T-cell (primary cell): ENCODE measurements around the gene GCSAM. TPM values are rescaled to one million over a fixed set of nuclear protein-coding genes. Genes with fewer than 3 reads are reported as not detected.
A peak's percentile ranks its signal among the peaks of the same experiment; 100 is the strongest.

Experiments
- ATAC-seq, 4 experiments: fragments of 200-7000 bp in 3 of 4; fragments of 150-1000 bp in 1 of 4; cut with Tn5 transposase; replicated peaks in 1 of 4; 1 replicate in 3 of 4; 2 replicates in 1 of 4; pipeline ENCODE4 v1.10.0; 2021; ENCODE audit warnings: moderate library complexity in 3 of 4, mild to moderate bottlenecking in 2 of 4, moderate number of reproducible peaks in 1 of 4
- CTCF ChIA-PET, 2 donors: fragments of 300-600 bp; sonication (Branson Sonifier 250); formaldehyde crosslinking; loops; one replicate each; lab custom pipeline; 2022; ENCODE audit warnings: antibody characterized with exemption in 2 of 2; lab: Charles Lee
- POLR2A ChIA-PET, 2 donors: fragments of 300-600 bp; sonication (Branson Sonifier 250); formaldehyde crosslinking; loops; one replicate each; lab custom pipeline; 2022; ENCODE audit warnings: antibody characterized with exemption in 2 of 2; lab: Charles Lee
- DNase-seq, 35 experiments: peaks; one replicate each; pipeline versions ENCODE4 v3.0.0 to v3.0.0-alpha.2; 2013 to 2023
- H3K27ac ChIP-seq: one replicate; pipeline ENCODE4 v1.5.1; 2013; ENCODE audit warnings: low read length
- H3K27me3 ChIP-seq, 2 experiments: replicated peaks in 1 of 2; 1 replicate in 1 of 2; 2 replicates in 1 of 2; pipeline versions ENCODE4 v1.6.1 to v1.7.0; 2013; ENCODE audit warnings: low read length in 1 of 2, mixed read lengths in 1 of 2; ENCODE audit not compliant: control insufficient read depth in 2 of 2, insufficient read depth in 2 of 2; ENCODE audit errors: extremely low read depth in 1 of 2
- H3K36me3 ChIP-seq, 2 donors: 1 replicate in 1 of 2; 2 replicates in 1 of 2; pipeline versions ENCODE4 v1.6.1 to v1.7.0; 2013; ENCODE audit warnings: low read length in 1 of 2; ENCODE audit not compliant: control insufficient read depth in 2 of 2, insufficient read depth in 1 of 2; ENCODE audit errors: extremely low read depth in 1 of 2
- H3K4me1 ChIP-seq, 2 experiments: 1 replicate in 1 of 2; 2 replicates in 1 of 2; pipeline versions ENCODE4 v1.6.1 to v1.7.0; 2013; ENCODE audit warnings: low read length in 2 of 2, mixed read lengths in 1 of 2; ENCODE audit not compliant: insufficient read depth in 2 of 2, control insufficient read depth in 1 of 2; ENCODE audit errors: extremely low read depth in 1 of 2
- H3K4me3 ChIP-seq, 2 donors: 1 replicate in 1 of 2; 2 replicates in 1 of 2; pipeline versions ENCODE4 v1.5.1 to v1.7.0; 2013; ENCODE audit warnings: mild to moderate bottlenecking in 2 of 2, low read length in 1 of 2, moderate library complexity in 1 of 2; ENCODE audit not compliant: control insufficient read depth in 1 of 2; ENCODE audit errors: extremely low read depth in 1 of 2
- H3K9me3 ChIP-seq: 2 replicates; pipeline ENCODE4 v1.7.0; 2013
- H3K27ac Mint-ChIP-seq, 2 donors: one replicate each; pipeline ENCODE4 v1.8.0; 2020 to 2021; ENCODE audit warnings: mild to moderate bottlenecking in 2 of 2, mixed read lengths in 2 of 2
- H3K27me3 Mint-ChIP-seq, 2 donors: one replicate each; pipeline ENCODE4 v1.8.0; 2021 to 2022; ENCODE audit warnings: mixed read lengths in 2 of 2
- H3K36me3 Mint-ChIP-seq: one replicate; pipeline ENCODE4 v1.8.0; 2021; ENCODE audit warnings: mixed read lengths
- H3K4me1 Mint-ChIP-seq, 3 donors: one replicate each; pipeline ENCODE4 v1.8.0; 2020 to 2022; ENCODE audit warnings: mixed read lengths in 3 of 3, mild to moderate bottlenecking in 1 of 3
- H3K4me3 Mint-ChIP-seq, 3 donors: one replicate each; pipeline ENCODE4 v1.8.0; 2020 to 2022; ENCODE audit warnings: mild to moderate bottlenecking in 3 of 3, mixed read lengths in 3 of 3, moderate library complexity in 3 of 3
- H3K9me3 Mint-ChIP-seq, 3 donors: one replicate each; pipeline ENCODE4 v1.8.0; 2020 to 2022; ENCODE audit warnings: mixed read lengths in 3 of 3
- WGBS: methylation state at CpG from one replicate; pipeline ENCODE4 v1.1.5; 2013; ENCODE audit warnings: missing lambda C conversion rate; ENCODE audit not compliant: insufficient coverage; 5-methylcytosine and 5-hydroxymethylcytosine counted together
- total RNA-seq, 35 experiments: library from RNA in 6 of 35; stranded (reverse) in 6 of 35; fragments of 120-200 nt in 1 of 35; gene quantifications; one replicate each; pipeline versions ENCODE4 v1.2.1 to v1.2.4 and lab custom pipeline; 2013 to 2026

The GCSAM gene
- total RNA-seq, 5 donors from 2014 or later (not counting 1 experiment from before 2014, with no cell fraction given), result 15.8 to 21.6 (median 18.2) TPM

GRCh38 chr3:112092496-112093179 is 40.4 kb downstream of the GCSAM start:
- DNase-seq, result no peak
- Mint-ChIP-seq H3K4me3 (no peak overlapping the region), H3K27me3 (peaks cover 4 to 15% of the 10 kb centered on the region in 2 donors), H3K4me1 (peaks cover 16 to 31% (median 25%) of the 10 kb centered on the region in 3 donors), H3K36me3 (peaks cover 3% of the 10 kb centered on the region), H3K9me3 (no peaks in the 10 kb centered on the region), H3K27ac (peak overlapping the region in 1 of 2 donors; percentile 16)
- 0% methylated on average over 1 of the region's 6 CpGs for WGBS
- H3K27me3 ChIP-seq, result peaks cover 0 to 2% of the 10 kb centered on the region in 2 experiments
- no peak overlapping the region for H3K4me3 ChIP-seq
- CTCF ChIA-PET, result no interaction called here
- H3K36me3 ChIP-seq, result no peaks in the 10 kb centered on the region
- no peak for ATAC-seq
- H3K9me3 ChIP-seq, result no peaks in the 10 kb centered on the region
- peaks cover 8 to 11% of the 10 kb centered on the region in 2 experiments for H3K4me1 ChIP-seq
- no peak overlapping the region for H3K27ac ChIP-seq
- POLR2A ChIA-PET, result no interaction called here

GRCh38 chr3:112090887-112091586 is 42.0 kb downstream of the GCSAM start:
- Histone ChIP-seq H3K9me3 (no peaks in the 10 kb centered on the region), H3K4me1 (peaks cover 15 to 22% of the 10 kb centered on the region in 2 experiments), H3K4me3 (no peak overlapping the region), H3K27ac (no peak overlapping the region), H3K27me3 (peaks cover 0 to 4% of the 10 kb centered on the region in 2 experiments), H3K36me3 (no peaks in the 10 kb centered on the region)
- Mint-ChIP-seq H3K4me3 (no peak overlapping the region), H3K9me3 (no peaks in the 10 kb centered on the region), H3K4me1 (peaks cover 26 to 45% (median 37%) of the 10 kb centered on the region in 3 donors), H3K27ac (no peak overlapping the region), H3K36me3 (peaks cover 3% of the 10 kb centered on the region), H3K27me3 (peaks cover under 1 to 18% of the 10 kb centered on the region in 2 donors)
- WGBS, result 100% methylated on average over 1 of the region's 6 CpGs
- CTCF ChIA-PET, result no interaction called here
- POLR2A ChIA-PET, result interaction anchor here in 1 of 2 donors (0.7 kb wide), 1 partner anchor 46 kb away, joined by 4 read pairs; no protein-coding TSS in a partner anchor
- ATAC-seq (no peak), DNase-seq (no peak)

DNA sequence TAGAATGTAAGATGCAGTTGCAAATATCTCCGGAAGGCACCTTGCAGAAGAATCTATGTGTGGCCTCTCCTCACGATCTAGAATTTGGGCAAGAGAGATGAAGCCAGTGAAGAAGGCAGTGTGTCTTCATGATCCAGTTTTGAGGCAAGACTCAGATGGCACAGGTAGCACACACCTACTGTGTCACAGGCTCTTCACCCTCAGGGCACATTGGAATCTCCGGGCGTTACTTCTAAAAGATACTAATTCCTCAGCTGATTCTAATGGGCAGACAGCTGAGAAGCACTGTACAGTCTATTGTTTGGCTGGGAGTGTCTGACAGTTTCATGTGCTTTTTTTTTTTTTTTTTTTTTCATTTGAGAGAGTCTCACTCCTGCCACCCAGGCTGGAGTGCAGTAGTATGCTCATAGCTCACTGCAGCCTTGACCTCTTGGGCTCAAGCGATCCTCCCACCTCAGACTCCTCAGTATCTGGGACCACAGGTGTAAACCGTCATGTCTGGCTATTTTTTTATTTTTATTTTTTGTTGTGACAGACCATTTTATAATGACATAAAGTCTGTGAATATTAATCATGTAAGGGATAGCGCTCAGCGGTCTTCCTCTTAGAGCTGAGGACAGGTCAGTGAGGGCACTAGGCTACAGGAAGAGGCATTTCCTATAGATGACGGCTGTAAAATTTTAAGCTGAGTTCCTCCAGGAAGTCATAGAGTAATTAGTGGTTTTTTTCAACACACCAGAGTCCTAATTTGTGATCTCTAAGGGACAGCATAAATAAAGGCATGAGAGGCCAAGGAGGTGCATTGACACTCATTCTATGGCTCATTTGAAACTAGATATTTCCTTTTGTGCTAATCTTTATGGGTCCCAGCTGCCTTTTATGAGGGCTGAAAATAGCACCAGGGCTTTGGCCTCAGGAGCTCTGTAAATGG is 42.8 kb downstream of the GCSAM start:
- H3K27ac Mint-ChIP-seq, result no peak overlapping the region
- H3K36me3 ChIP-seq, result no peaks in the 10 kb centered on the region
- POLR2A ChIA-PET, result interaction anchor here (0.6 kb wide), 2 partner anchors 11 to 268 kb away, joined by 3 to 11 read pairs; no protein-coding TSS in a partner anchor

DNA sequence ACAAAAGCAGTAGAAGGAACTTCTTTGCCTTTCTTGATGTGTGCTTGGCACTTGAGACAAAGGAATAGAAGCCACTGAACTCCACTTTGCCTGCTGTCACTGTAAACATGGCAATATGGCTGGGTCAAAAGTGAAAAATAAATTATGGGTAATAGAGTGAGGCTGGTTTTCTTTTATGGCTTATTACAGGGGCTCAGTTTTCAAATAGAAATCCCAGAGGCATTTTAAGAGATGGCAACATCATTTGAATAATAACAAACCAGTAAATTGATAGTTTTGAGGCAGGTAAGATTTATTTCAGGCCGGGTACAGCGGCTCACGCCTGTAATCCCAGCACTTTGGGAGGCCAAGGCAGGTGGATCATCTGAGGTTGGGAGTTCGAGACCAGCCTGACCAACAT is 44.1 kb downstream of the GCSAM start:
- Histone ChIP-seq H3K9me3 (no peaks in the 10 kb centered on the region), H3K4me1 (peaks cover 23 to 28% of the 10 kb centered on the region in 2 experiments), H3K27me3 (peaks cover 0 to 9% of the 10 kb centered on the region in 2 experiments), H3K27ac (no peak overlapping the region), H3K4me3 (no peak overlapping the region), H3K36me3 (no peaks in the 10 kb centered on the region)
- Mint-ChIP-seq H3K27ac (no peak overlapping the region), H3K4me3 (no peak overlapping the region), H3K27me3 (peaks cover 0 to 18% of the 10 kb centered on the region in 2 donors), H3K9me3 (no peaks in the 10 kb centered on the region), H3K36me3 (no peaks in the 10 kb centered on the region), H3K4me1 (peaks cover 42 to 65% (median 55%) of the 10 kb centered on the region in 3 donors)
- no CpG with 5 or more reads among the region's 4 CpGs for WGBS
- ATAC-seq, result no peak
- ChIA-PET CTCF (interaction anchor here (0.6 to 1.0 kb wide), 2 partner anchors 23 to 518 kb away, joined by 3 read pairs; no protein-coding TSS in a partner anchor), POLR2A (no interaction called here)
- DNase-seq, result no peak

More for the DNA sequence above, 42.8 kb downstream of the GCSAM start:
- Histone ChIP-seq H3K27ac (no peak overlapping the region), H3K27me3 (peaks cover 0 to 9% of the 10 kb centered on the region in 2 experiments), H3K9me3 (no peaks in the 10 kb centered on the region), H3K4me3 (no peak overlapping the region), H3K4me1 (peaks cover 15 to 28% of the 10 kb centered on the region in 2 experiments)
- WGBS, result 80% methylated on average over 5 of the region's 9 CpGs
- no peaks in the 10 kb centered on the region for H3K9me3 Mint-ChIP-seq
- H3K4me3 Mint-ChIP-seq, result no peak overlapping the region
- H3K4me1 Mint-ChIP-seq, result peaks cover 30 to 52% (median 43%) of the 10 kb centered on the region in 3 donors
- CTCF ChIA-PET, result interaction anchor here in 1 of 2 donors (0.6 to 0.7 kb wide), 2 partner anchors 669 to 833 kb away, joined by 3 to 5 read pairs; no protein-coding TSS in a partner anchor
- H3K27me3 Mint-ChIP-seq, result peaks cover 0 to 18% of the 10 kb centered on the region in 2 donors
- DNase-seq, result no peak
- no peak for ATAC-seq
- peaks cover 2% of the 10 kb centered on the region for H3K36me3 Mint-ChIP-seq

- ChIA-PET CTCF (interaction anchor here in 1 of 2 donors (0.8 kb wide), 1 partner anchor 43 kb away, joined by 5 read pairs; no protein-coding TSS in a partner anchor), POLR2A (no interaction called here)
- Histone ChIP-seq H3K4me1 (peaks cover 24 to 26% of the 10 kb centered on the region in 2 experiments), H3K4me3 (no peak overlapping the region), H3K27me3 (peaks cover 0 to 9% of the 10 kb centered on the region in 2 experiments), H3K27ac (no peak overlapping the region), H3K9me3 (no peaks in the 10 kb centered on the region), H3K36me3 (no peaks in the 10 kb centered on the region)
- no peaks in the 10 kb centered on the region for H3K36me3 Mint-ChIP-seq
- H3K27ac Mint-ChIP-seq, result peak overlapping the region in 1 of 2 donors; percentile 9
- ATAC-seq, result no peak
- no peak for DNase-seq
- H3K4me1 Mint-ChIP-seq, result peaks cover 37 to 58% (median 48%) of the 10 kb centered on the region in 3 donors
- WGBS, result 94% methylated on average over 4 of the region's 5 CpGs
- peak overlapping the region; percentile 80 to 82 (median 81) for H3K4me3 Mint-ChIP-seq
- no peaks in the 10 kb centered on the region for H3K9me3 Mint-ChIP-seq
- H3K27me3 Mint-ChIP-seq, result peaks cover 0 to 18% of the 10 kb centered on the region in 2 donors
Observed at GRCh38 chr3:112087746-112088145, 45.3 kb downstream of the GCSAM start.
